Measurements from ENCODE around the gene FPR1.

FPR1 gene

DNA sequence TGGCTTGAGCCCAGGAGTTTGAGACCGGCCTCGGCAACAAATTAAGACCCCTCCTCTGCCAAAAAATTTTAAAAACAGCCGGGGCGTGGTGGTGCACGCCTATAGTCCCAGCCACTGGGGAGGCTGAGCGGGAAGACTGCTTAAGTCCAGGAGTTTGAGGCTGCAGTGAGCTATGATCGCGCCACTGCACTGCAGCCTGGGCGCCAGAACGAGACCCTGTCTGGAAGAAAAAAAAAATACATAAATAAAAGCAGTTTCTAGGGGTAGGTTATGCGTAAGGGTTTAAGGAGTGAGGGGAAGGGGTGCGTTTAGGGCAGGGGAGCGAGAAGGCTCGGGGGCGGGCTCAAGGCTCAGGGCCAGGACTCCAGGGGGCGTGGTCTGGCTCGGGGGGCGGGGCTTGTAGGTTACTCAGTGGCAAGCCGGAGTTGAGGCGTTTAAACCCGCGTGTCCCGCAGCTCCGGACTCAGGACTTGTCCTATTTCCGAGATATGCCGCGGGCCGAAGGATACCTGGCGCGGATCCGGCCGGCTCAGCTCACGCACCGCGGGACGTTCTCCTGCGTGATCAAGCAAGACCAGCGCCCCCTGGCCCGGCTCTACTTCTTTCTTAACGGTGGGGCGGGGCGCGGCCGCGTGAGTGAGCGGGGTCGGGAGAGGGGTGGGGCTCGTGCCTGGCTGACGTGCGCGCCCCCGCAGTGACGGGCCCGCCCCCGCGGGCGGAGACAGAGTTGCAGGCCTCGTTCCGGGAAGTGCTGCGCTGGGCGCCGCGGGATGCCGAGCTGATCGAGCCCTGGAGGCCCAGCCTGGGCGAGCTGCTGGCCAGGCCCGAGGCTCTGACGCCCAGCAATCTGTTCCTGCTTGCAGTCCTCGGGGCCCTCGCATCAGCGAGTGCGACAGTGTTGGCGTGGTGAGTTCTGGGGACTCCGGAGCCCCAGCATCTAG, 47.8 kb downstream of the FPR1 start:
- DNase-seq, result peak; percentile 91

DNA sequence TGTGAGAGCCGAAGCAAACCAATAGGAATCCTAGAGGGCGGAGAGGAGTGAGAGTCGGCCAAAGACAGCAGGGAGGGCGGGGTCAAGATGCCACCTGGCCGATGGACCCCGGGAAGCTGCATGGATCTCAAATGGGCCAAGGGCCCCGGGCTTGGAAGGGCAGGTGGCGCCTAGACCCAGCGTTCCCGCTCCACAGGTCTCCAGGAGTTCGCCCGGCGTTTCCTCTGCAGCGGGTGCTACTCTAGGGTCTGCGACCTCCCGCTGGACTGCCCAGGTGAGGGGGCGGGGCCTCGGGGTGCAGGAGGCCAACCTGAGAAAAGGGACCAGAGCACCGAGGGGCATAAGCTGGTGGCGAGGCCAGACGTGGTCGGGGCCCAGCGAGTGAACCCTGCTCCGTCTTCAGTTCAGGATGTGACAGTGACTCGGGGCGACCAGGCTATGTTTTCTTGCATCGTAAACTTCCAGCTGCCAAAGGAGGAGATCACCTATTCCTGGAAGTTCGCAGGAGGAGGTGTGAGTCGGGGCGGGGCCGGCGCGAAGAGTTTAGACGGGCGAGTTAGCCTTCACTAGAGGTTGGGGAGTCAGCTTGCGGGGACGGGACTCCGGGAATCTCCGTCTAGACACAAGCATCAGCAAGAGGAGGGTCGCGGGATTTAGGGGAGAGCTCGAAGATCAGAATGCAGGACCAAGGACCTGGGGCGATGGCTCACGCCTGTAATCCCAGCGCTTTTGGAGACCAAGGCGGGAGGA, 48.7 kb downstream of the FPR1 start:
- no peak for DNase-seq

DNA sequence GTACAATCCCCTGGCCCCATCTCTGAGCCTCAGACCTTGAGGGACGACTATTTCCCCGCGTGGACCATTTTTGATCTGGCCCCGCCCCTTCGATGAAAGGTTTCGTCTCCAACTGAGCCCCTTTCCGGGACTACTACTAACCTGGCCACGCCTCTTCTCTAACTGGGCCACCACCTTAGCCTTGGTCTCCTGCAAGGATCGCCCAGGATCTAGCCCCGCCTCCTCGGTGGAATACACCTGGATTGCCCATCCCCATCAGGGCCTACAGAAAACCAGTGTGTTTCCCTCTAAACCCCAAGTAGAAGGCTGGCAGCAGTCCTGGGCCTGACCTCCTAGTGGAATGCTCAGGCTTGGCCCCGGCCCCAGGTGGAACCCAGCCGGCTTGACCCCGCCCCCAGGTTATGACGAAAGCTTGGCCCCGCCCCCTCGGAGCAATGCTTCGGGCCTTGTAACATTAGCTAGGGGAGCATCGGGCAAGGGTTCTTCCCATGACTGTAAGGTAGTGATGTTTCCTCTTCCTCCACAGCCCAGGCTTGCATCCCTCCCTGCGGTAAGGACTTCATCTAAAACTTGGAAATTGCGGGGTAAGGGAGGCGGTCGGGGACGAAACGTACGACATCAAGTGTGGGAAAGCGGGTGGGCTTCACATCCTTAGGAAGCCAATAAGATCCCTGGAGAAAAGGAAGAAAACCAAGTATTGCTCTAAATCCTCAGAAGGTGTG, 49.4 kb downstream of the FPR1 start:
- DNase-seq, result no peak

DNA sequence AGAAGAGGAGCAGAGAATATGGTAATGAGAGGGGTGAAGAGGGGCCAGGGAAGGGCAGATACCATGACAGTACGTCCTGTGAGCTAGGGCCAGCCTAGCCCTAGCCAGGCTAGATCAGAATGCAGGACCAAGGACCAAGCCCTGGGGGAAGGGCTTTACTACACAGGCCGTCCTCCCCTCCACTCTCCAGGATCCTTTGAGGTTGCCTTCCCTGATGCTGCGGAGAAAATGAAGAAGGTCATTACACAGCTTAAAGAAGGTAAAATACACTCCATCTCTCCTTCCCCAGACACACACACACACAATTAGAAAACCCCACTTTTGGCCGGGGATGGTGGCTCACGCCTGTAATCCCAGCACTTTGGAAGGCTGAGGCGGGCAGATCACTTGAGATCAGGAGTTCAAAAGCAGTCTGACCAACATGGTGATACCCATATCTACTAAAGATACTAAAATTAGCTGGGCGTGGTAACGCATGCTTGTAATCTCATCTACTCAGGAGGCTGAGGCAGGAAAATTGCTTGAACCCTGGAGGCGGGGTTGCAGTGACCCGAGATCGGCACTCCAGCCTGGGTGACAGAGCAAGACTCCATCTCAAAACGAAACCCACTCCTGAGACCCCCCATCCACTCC, 50.1 kb downstream of the FPR1 start:
- no peak for DNase-seq

- no peak for DNase-seq
Observed at GRCh38 chr19:51699170-51699569, 52.5 kb downstream of the FPR1 start.

- DNase-seq, result no peak
Observed at GRCh38 chr19:51698296-51698695, 53.4 kb downstream of the FPR1 start.

- no peak for DNase-seq
Observed at GRCh38 chr19:51697169-51697776, 54.4 kb downstream of the FPR1 start.

- DNase-seq, result no peak
Observed at GRCh38 chr19:51696606-51697005, 55.1 kb downstream of the FPR1 start.
